HG03571 (cell line): Measurements from ENCODE around the gene IL13RA1.
"Not testable (repeated sequence)": the region's sequence is repeated elsewhere in the genome, so short reads cannot be mapped to it uniquely, and the experiment has no call there.

Experiments used
- ATAC-seq: cut with Tn5 transposase; IDR thresholded peaks from one replicate; pipeline ENCODE4 v1.9.1; 2021; ENCODE audit not compliant: unreplicated experiment

IL13RA1 gene

GRCh38 chrX:118772051-118772450, 44.6 kb downstream of the IL13RA1 start:
- no peak for ATAC-seq

- no peak for ATAC-seq
These were observed 46.4 kb downstream of the IL13RA1 start for GRCh38 chrX:118773782-118774181.

- ATAC-seq, result no peak
These were observed 52.2 kb downstream of the IL13RA1 start for GRCh38 chrX:118779581-118779980.

GRCh38 chrX:118780509-118780908, 53.1 kb downstream of the IL13RA1 start:
- ATAC-seq, result no peak

GRCh38 chrX:118780911-118781310, 53.5 kb downstream of the IL13RA1 start:
- ATAC-seq, result no peak

DNA sequence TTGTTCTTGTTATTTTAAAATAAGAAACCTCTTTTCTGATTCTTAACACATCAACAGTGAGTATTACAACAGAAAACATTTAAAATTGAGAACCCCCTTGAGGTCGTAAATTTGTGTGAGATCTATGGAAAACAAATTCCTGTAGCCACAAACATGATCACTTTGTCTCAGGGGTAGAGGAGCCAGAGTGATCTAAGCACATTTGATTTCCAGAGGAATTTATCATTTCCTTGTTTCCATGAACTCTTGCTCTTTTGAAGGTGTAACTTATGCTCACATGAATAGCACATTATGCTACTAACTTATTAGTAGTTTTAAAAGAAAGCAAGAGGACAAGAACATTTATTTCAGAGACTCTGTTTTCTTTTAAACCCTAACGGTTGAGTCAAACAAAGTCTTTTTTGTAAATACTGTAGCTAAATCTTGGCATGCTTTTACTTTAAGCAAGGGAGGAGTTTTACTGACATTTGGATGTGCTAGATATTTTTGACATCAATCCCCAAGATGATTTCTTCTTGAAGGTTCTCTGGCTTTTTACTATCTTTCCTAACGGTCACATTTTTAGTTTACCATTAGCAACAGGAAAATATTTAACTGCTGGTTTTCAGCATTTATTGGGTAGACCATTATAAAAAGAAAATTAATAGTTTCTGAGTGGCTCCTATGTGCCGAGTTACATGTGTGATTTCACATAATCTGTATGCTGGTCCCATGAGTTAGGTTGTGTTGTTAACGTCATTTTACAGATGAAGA, 68.3 kb downstream of the IL13RA1 start:
- no peak for ATAC-seq

GRCh38 chrX:118802857-118803256, 75.5 kb downstream of the IL13RA1 start:
- ATAC-seq, result no peak

- no peak for ATAC-seq
These were observed 80.0 kb downstream of the IL13RA1 start for GRCh38 chrX:118807151-118808017.

- ATAC-seq, result not testable (repeated sequence)
These were observed 89.9 kb downstream of the IL13RA1 start for GRCh38 chrX:118817257-118817656.

GRCh38 chrX:118823263-118824172, 96.1 kb downstream of the IL13RA1 start, which contains the start of gene ZCCHC12:
Gene ZCCHC12, plus strand, starts transcription at chrX:118823824. Its CDS starts 1,421 bp downstream, at chrX:118825245.
- ATAC-seq, result no peak

- ATAC-seq, result no peak
These were observed 96.8 kb downstream of the IL13RA1 start for GRCh38 chrX:118824173-118824730.

GRCh38 chrX:118825227-118825626, 97.8 kb downstream of the IL13RA1 start:
- ATAC-seq, result no peak

DNA sequence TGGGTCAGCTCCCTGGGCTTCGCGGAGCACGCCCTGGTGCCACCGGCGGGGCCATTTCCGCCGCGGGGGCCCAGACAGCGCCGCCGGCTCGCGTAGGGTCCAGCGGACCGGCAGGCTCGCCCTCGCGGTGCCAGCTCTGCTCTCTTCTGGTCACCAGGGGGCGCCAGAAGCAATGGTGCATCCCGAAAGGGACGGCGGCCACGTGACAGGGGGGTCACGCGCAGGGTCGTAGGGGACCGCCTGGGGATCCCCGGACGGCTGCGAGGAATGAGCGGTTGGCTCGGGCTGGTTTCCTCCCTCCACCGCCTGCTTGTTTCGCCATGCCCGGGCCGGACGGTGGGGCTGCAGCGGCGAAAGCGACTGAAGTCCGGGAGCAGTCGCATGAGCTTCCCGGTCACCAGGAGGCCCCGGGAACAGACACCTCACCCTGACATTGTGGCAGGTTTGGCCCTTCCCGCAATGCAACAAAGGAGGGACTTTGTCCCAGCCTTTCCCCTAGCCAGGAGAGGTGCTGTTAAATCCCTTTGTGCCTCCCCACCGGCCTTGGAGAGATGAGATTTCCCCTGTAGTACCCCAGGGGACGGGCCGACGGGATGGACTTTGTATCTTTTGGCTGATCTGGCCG, 112.0 kb downstream of the IL13RA1 start:
- peak; percentile 69 for ATAC-seq
